Neural cell (in vitro differentiated cells): ENCODE results near the gene GSG1. TPM values are rescaled to one million over a fixed set of nuclear protein-coding genes. Genes with fewer than 3 reads are reported as not detected.

Experiments used
- H2AFZ ChIP-seq: fragments of 200-600, 300-800 bp; sonication (generic), shearing (Covaris generic); 2 replicates; pipeline ENCODE4 v1.6.0; 2014; ENCODE audit warnings: low read depth, mild to moderate bottlenecking, antibody characterized with exemption, low read length, moderate library complexity
- H3F3A ChIP-seq: fragments of 200-600 bp; shearing (Covaris generic); 2 replicates; pipeline ENCODE4 v1.6.1; 2016; ENCODE audit warnings: mild to moderate bottlenecking, moderate library complexity, mixed read lengths, antibody characterized with exemption, low read length; ENCODE audit not compliant: insufficient read depth, poor library complexity, severe bottlenecking
- H3K27ac ChIP-seq: fragments of 200-600, 300-800 bp; sonication (generic), shearing (Covaris generic); 2 replicates; pipeline ENCODE4 v1.5.1; 2014; ENCODE audit warnings: mild to moderate bottlenecking, low read length, moderate library complexity
- H3K27me3 ChIP-seq: fragments of 300-800, 200-600 bp; sonication (generic), shearing (Covaris generic); 2 replicates; pipeline ENCODE4 v1.6.0; 2014; ENCODE audit warnings: mild to moderate bottlenecking, low read depth, low read length, moderate library complexity; ENCODE audit not compliant: insufficient read depth
- H3K36me3 ChIP-seq: fragments of 300-800, 200-600 bp; sonication (generic), shearing (Covaris generic); 2 replicates; pipeline ENCODE4 v1.5.1; 2014; ENCODE audit warnings: mild to moderate bottlenecking, antibody characterized with exemption, low read length, moderate library complexity; ENCODE audit not compliant: insufficient read depth
- H3K4me2 ChIP-seq: fragments of 300-800, 200-600 bp; sonication (generic), shearing (Covaris generic); 2 replicates; pipeline ENCODE4 v1.6.0; 2014; ENCODE audit warnings: mild to moderate bottlenecking, low read length
- H3K4me3 ChIP-seq: fragments of 300-800, 200-600 bp; sonication (generic), shearing (Covaris generic); 2 replicates; pipeline ENCODE4 v1.5.1; 2014; ENCODE audit warnings: mild to moderate bottlenecking, low read length, moderate library complexity
- H3K79me2 ChIP-seq: fragments of 200-600 bp; shearing (Covaris generic); replicated peaks from 2 replicates; pipeline ENCODE4 v1.6.0; 2014; ENCODE audit warnings: mild to moderate bottlenecking, low read length, moderate library complexity; ENCODE audit not compliant: insufficient read depth
- H3K9ac ChIP-seq: fragments of 300-800, 200-600 bp; sonication (generic), shearing (Covaris generic); 2 replicates; pipeline ENCODE4 v1.6.1; 2016; ENCODE audit warnings: mild to moderate bottlenecking, low read length, mixed read lengths
- H3K9me2 ChIP-seq: fragments of 200-600 bp; shearing (Covaris generic); 2 replicates; pipeline ENCODE4 v1.6.1; 2016; ENCODE audit warnings: mild to moderate bottlenecking, low read length, mixed read lengths; ENCODE audit not compliant: insufficient read depth
- H3K9me3 ChIP-seq: fragments of 200-600, 300-800 bp; sonication (generic), shearing (Covaris generic); 2 replicates; pipeline ENCODE4 v1.6.1; 2016; ENCODE audit warnings: mild to moderate bottlenecking, mixed run types, low read length, moderate library complexity, mixed read lengths
- H4K20me1 ChIP-seq: fragments of 200-600 bp; shearing (Covaris generic); 2 replicates; pipeline ENCODE4 v1.6.1; 2016; ENCODE audit warnings: mild to moderate bottlenecking, mixed run types; ENCODE audit not compliant: insufficient read depth
- CTCF ChIP-seq: fragments of 450-650 bp; IDR thresholded peaks from 2 replicates; pipeline ENCODE4 v1.5.1; 2014; ENCODE audit warnings: antibody characterized with exemption, mild to moderate bottlenecking, moderate library complexity; ENCODE audit not compliant: poor library complexity, severe bottlenecking
- EP300 ChIP-seq: fragments of 450-650 bp; conservative IDR thresholded peaks from 2 replicates; pipeline ENCODE4 v1.6.1; 2014; ENCODE audit warnings: antibody characterized with exemption, mild to moderate bottlenecking, moderate library complexity; ENCODE audit not compliant: poor library complexity, severe bottlenecking
- EZH2 ChIP-seq: fragments of 200-600, 300-800 bp; shearing (Covaris generic), sonication (generic); IDR thresholded peaks from 2 replicates; pipeline ENCODE4 v1.6.1; 2014; ENCODE audit warnings: antibody characterized with exemption, low read length, borderline replicate concordance, mild to moderate bottlenecking; ENCODE audit not compliant: insufficient read depth, poor library complexity, severe bottlenecking
- MXI1 ChIP-seq: fragments of 450-650 bp; conservative IDR thresholded peaks from 2 replicates; pipeline ENCODE4 v1.6.1; 2014; ENCODE audit warnings: antibody characterized with exemption, mild to moderate bottlenecking; ENCODE audit not compliant: poor library complexity, severe bottlenecking
- POLR2AphosphoS5 ChIP-seq: IDR thresholded peaks from 2 replicates; pipeline ENCODE4 v1.6.1; 2012
- RAD21 ChIP-seq: fragments of 450-650 bp; conservative IDR thresholded peaks from 2 replicates; pipeline ENCODE4 v1.6.1; 2014; ENCODE audit warnings: antibody characterized with exemption, mild to moderate bottlenecking, moderate library complexity
- SMC3 ChIP-seq: fragments of 450-650 bp; conservative IDR thresholded peaks from 2 replicates; pipeline ENCODE4 v1.6.1; 2014; ENCODE audit warnings: antibody characterized with exemption, mild to moderate bottlenecking, moderate library complexity; ENCODE audit not compliant: poor library complexity
- TAF1 ChIP-seq: IDR thresholded peaks from 2 replicates; pipeline ENCODE4 v1.6.1; 2012; ENCODE audit warnings: low read depth
- polyA plus RNA-seq: library from polyadenylated mRNA; depleted of rRNA; stranded (reverse); fragments of >200 nt; gene quantifications from 2 replicates; pipeline ENCODE4 v1.2.3, GENCODE V29; 2014
- TF ChIP-seq, protein P1 (sequence below): IDR thresholded peaks from 2 replicates; pipeline ENCODE4 v1.6.1; 2012; ENCODE audit warnings: borderline replicate concordance

The GSG1 gene
- polyA plus RNA-seq, 1 donor from 2014 or later = 0.17 TPM

DNA sequence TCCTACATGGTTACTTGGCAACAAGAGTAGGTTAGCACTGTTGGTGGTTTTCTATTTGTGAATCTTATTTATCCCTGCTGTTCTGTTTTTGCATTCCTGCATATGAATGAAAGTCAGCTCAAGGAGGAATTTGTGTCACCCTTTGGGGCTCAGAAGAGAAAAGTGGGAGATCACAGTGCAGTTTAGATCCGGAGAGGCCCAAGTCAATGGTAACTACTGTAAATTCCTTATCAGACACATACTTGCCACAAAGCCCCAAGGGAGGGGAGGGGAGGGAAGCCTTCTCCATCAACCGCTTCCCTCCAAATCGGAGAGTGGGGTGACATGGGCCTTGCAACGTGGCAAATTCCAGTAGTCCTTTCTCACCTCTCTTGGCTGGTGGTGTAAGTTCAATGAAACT lies 15.0 kb downstream of the GSG1 start:
- Histone ChIP-seq H3K9me2 (no peaks in the 10 kb centered on the region), H3K9me3 (no peaks in the 10 kb centered on the region), H3K79me2 (no peaks in the 10 kb centered on the region), H2AFZ (no peak overlapping the region), H3K4me3 (no peak overlapping the region), H3K4me2 (no peak overlapping the region), H3K27ac (no peak overlapping the region), H3K27me3 (no peaks in the 10 kb centered on the region), H3F3A (no peaks in the 10 kb centered on the region), H4K20me1 (no peaks in the 10 kb centered on the region), H3K9ac (no peak overlapping the region), H3K36me3 (peaks cover 11% of the 10 kb centered on the region)
- TF ChIP-seq EZH2 (no peak), POLR2AphosphoS5 (no peak)

- Histone ChIP-seq H3K4me3 (no peak overlapping the region), H3K9me2 (no peaks in the 10 kb centered on the region), H3K27ac (no peak overlapping the region), H3K9me3 (no peaks in the 10 kb centered on the region), H3K27me3 (no peaks in the 10 kb centered on the region), H3K4me2 (no peak overlapping the region), H2AFZ (no peak overlapping the region), H3K36me3 (peaks cover 11% of the 10 kb centered on the region), H3F3A (no peaks in the 10 kb centered on the region), H3K9ac (no peak overlapping the region), H4K20me1 (no peaks in the 10 kb centered on the region), H3K79me2 (no peaks in the 10 kb centered on the region)
- no peak for TF ChIP-seq TAF1
- TF ChIP-seq EP300 = no peak
- no peak for TF ChIP-seq EZH2
- no peak for TF ChIP-seq RAD21
- TF ChIP-seq CTCF = no peak
- TF ChIP-seq, protein P1, sequence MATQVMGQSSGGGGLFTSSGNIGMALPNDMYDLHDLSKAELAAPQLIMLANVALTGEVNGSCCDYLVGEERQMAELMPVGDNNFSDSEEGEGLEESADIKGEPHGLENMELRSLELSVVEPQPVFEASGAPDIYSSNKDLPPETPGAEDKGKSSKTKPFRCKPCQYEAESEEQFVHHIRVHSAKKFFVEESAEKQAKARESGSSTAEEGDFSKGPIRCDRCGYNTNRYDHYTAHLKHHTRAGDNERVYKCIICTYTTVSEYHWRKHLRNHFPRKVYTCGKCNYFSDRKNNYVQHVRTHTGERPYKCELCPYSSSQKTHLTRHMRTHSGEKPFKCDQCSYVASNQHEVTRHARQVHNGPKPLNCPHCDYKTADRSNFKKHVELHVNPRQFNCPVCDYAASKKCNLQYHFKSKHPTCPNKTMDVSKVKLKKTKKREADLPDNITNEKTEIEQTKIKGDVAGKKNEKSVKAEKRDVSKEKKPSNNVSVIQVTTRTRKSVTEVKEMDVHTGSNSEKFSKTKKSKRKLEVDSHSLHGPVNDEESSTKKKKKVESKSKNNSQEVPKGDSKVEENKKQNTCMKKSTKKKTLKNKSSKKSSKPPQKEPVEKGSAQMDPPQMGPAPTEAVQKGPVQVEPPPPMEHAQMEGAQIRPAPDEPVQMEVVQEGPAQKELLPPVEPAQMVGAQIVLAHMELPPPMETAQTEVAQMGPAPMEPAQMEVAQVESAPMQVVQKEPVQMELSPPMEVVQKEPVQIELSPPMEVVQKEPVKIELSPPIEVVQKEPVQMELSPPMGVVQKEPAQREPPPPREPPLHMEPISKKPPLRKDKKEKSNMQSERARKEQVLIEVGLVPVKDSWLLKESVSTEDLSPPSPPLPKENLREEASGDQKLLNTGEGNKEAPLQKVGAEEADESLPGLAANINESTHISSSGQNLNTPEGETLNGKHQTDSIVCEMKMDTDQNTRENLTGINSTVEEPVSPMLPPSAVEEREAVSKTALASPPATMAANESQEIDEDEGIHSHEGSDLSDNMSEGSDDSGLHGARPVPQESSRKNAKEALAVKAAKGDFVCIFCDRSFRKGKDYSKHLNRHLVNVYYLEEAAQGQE = no peak
- no peak for TF ChIP-seq MXI1
- TF ChIP-seq POLR2AphosphoS5 = no peak
- no peak for TF ChIP-seq SMC3
Measured at GRCh38 chr12:13087766-13088165, 15.7 kb downstream of the GSG1 start.

GRCh38 chr12:13085968-13086686 lies 17.3 kb downstream of the GSG1 start:
- no peaks in the 10 kb centered on the region for H3K79me2 ChIP-seq
- H3K36me3 ChIP-seq = peaks cover 12% of the 10 kb centered on the region
- no peaks in the 10 kb centered on the region for H3K9me3 ChIP-seq
- no peaks in the 10 kb centered on the region for H3K9me2 ChIP-seq
- H3K4me2 ChIP-seq = no peak overlapping the region
- no peak overlapping the region for H2AFZ ChIP-seq
- no peak overlapping the region for H3K4me3 ChIP-seq
- no peaks in the 10 kb centered on the region for H3K27me3 ChIP-seq
- H3K9ac ChIP-seq = no peak overlapping the region
- no peak for TF ChIP-seq POLR2AphosphoS5
- no peak for TF ChIP-seq EP300
- no peak for TF ChIP-seq RAD21
- TF ChIP-seq CTCF = no peak
- no peak for TF ChIP-seq EZH2
- TF ChIP-seq, protein P1 = no peak
- no peak for TF ChIP-seq MXI1
- TF ChIP-seq SMC3 = no peak
- TF ChIP-seq TAF1 = no peak
- no peak overlapping the region for H3K27ac ChIP-seq
- H3F3A ChIP-seq = no peaks in the 10 kb centered on the region
- no peaks in the 10 kb centered on the region for H4K20me1 ChIP-seq
